Germinal center (tissue), 1 donor: ENCODE data around the gene NME3.
A peak's percentile ranks its signal among the peaks of the same experiment; 100 is the strongest.

Experiments used
- DNase-seq: peaks from one replicate; pipeline ENCODE4 v3.0.0; 2012; ENCODE audit warnings: mixed read lengths, low spot score

Gene NME3

GRCh38 chr16:1724491-1724890 is 46.9 kb downstream of the NME3 start:
- DNase-seq: no peak

- peak; percentile 50 for DNase-seq
Observed at GRCh38 chr16:1723450-1724147, 47.7 kb downstream of the NME3 start.

- DNase-seq: no peak
Observed at GRCh38 chr16:1721372-1721771, 50.0 kb downstream of the NME3 start.
